Hepatocyte (in vitro differentiated cells): ENCODE data around the gene SLC6A11. TPM values are rescaled to one million over a fixed set of nuclear protein-coding genes. Genes with fewer than 3 reads are reported as not detected.

ENCODE experiments used
- DNase-seq: peaks from one replicate; pipeline ENCODE4 v3.0.0-alpha.2; 2016; ENCODE audit warnings: low spot score
- H2AFZ ChIP-seq: fragments of 200-600 bp; sonication (generic); 2 replicates; pipeline ENCODE4 v1.6.0; 2016; ENCODE audit warnings: antibody characterized with exemption, mild to moderate bottlenecking
- H3K27ac ChIP-seq: fragments of 200-600 bp; sonication (generic); 2 replicates; pipeline ENCODE4 v1.5.1; 2016; ENCODE audit warnings: mild to moderate bottlenecking
- H3K27me3 ChIP-seq: fragments of 200-600 bp; sonication (generic); 2 replicates; pipeline ENCODE4 v1.6.1; 2016
- H3K36me3 ChIP-seq: fragments of 200-600 bp; sonication (generic); replicated peaks from 2 replicates; pipeline ENCODE4 v1.5.1; 2016; ENCODE audit warnings: low read depth; ENCODE audit not compliant: insufficient read depth
- H3K4me1 ChIP-seq: fragments of 200-600 bp; sonication (generic); 2 replicates; pipeline ENCODE4 v1.5.1; 2016; ENCODE audit warnings: mild to moderate bottlenecking, moderate library complexity; ENCODE audit not compliant: insufficient read depth
- H3K4me2 ChIP-seq: fragments of 200-600 bp; sonication (generic); 2 replicates; pipeline ENCODE4 v1.6.0; 2016
- H3K4me3 ChIP-seq: fragments of 200-600 bp; sonication (generic); 2 replicates; pipeline ENCODE4 v1.5.1; 2016; ENCODE audit warnings: mild to moderate bottlenecking
- H3K79me2 ChIP-seq: fragments of 200-600 bp; sonication (generic); 2 replicates; pipeline ENCODE4 v1.6.0; 2017; ENCODE audit warnings: mild to moderate bottlenecking
- H3K9me2 ChIP-seq: fragments of 200-600 bp; sonication (generic); replicated peaks from 2 replicates; pipeline ENCODE4 v1.6.0; 2017; ENCODE audit warnings: mild to moderate bottlenecking; ENCODE audit not compliant: insufficient read depth
- H3K9me3 ChIP-seq: fragments of 200-600 bp; sonication (generic); 2 replicates; pipeline ENCODE4 v1.5.1; 2016; ENCODE audit warnings: low read depth, mild to moderate bottlenecking
- H4K20me1 ChIP-seq: fragments of 200-600 bp; sonication (generic); 2 replicates; pipeline ENCODE4 v1.6.0; 2016; ENCODE audit warnings: mild to moderate bottlenecking; ENCODE audit not compliant: insufficient read depth, poor library complexity, severe bottlenecking
- CTCF ChIP-seq: fragments of 200-600 bp; sonication (generic); IDR thresholded peaks from 2 replicates; pipeline ENCODE4 v1.5.1; 2016; ENCODE audit warnings: antibody characterized with exemption, mild to moderate bottlenecking; ENCODE audit not compliant: poor library complexity
- EZH2 ChIP-seq: fragments of 200-600 bp; sonication (generic); IDR thresholded peaks from 2 replicates; pipeline ENCODE4 v1.6.1; 2016; ENCODE audit warnings: antibody characterized with exemption, mild to moderate bottlenecking, borderline replicate concordance
- EZH2phosphoT487 ChIP-seq: fragments of 200-600 bp; sonication (generic); IDR thresholded peaks from one replicate; pipeline ENCODE4 v1.6.1; 2018; ENCODE audit warnings: antibody characterized with exemption, mild to moderate bottlenecking, low read depth, moderate library complexity; ENCODE audit not compliant: unreplicated experiment, severe bottlenecking
- WGBS: methylation state at CpG from one replicate; pipeline ENCODE4 v1.1.6; 2016; ENCODE audit warnings: low lambda C conversion rate; ENCODE audit errors: missing lambda C conversion rate; 5-methylcytosine and 5-hydroxymethylcytosine counted together
- polyA plus RNA-seq: library from polyadenylated mRNA; unstranded; fragments of >200 nt; fragmentation: Nextera tagmentation; extraction: Ambion mirVana; gene quantifications from 2 replicates; pipeline ENCODE4 v1.2.1, GENCODE V29; 2016
- total RNA-seq: library from RNA; depleted of rRNA; stranded (reverse); fragments of >200 nt; gene quantifications from 2 replicates; pipeline ENCODE4 v1.2.3, GENCODE V29; 2014

Gene SLC6A11
- total and polyA plus RNA-seq, 2 experiments from 2014 or later = 1.5 to 1.7 TPM

GRCh38 chr3:10930666-10931040 lies 114.6 kb downstream of the SLC6A11 start:
- H3K27ac ChIP-seq = no peak overlapping the region
- H3K27me3 ChIP-seq = no peaks in the 10 kb centered on the region
- no peak overlapping the region for H2AFZ ChIP-seq
- no peaks in the 10 kb centered on the region for H3K9me2 ChIP-seq
- no peaks in the 10 kb centered on the region for H3K4me1 ChIP-seq
- no peak overlapping the region for H3K4me2 ChIP-seq
- no peak for TF ChIP-seq EZH2phosphoT487
- TF ChIP-seq CTCF = no peak
- no peak for TF ChIP-seq EZH2
- no peaks in the 10 kb centered on the region for H4K20me1 ChIP-seq
- no peak for DNase-seq
- H3K36me3 ChIP-seq = no peaks in the 10 kb centered on the region
- H3K79me2 ChIP-seq = no peaks in the 10 kb centered on the region
- H3K9me3 ChIP-seq = no peaks in the 10 kb centered on the region
- no peak overlapping the region for H3K4me3 ChIP-seq
- WGBS = 80% methylated on average over 8 of the region's 8 CpGs

GRCh38 chr3:10932596-10932995 lies 116.6 kb downstream of the SLC6A11 start:
- no peaks in the 10 kb centered on the region for H4K20me1 ChIP-seq
- no peaks in the 10 kb centered on the region for H3K36me3 ChIP-seq
- no peak overlapping the region for H3K27ac ChIP-seq
- H3K9me3 ChIP-seq = no peaks in the 10 kb centered on the region
- no peaks in the 10 kb centered on the region for H3K27me3 ChIP-seq
- no peaks in the 10 kb centered on the region for H3K9me2 ChIP-seq
- TF ChIP-seq EZH2phosphoT487 = no peak
- TF ChIP-seq EZH2 = no peak
- no peak for TF ChIP-seq CTCF
- no peak overlapping the region for H3K4me2 ChIP-seq
- no peak overlapping the region for H2AFZ ChIP-seq
- no peak overlapping the region for H3K4me3 ChIP-seq
- DNase-seq = no peak
- no peaks in the 10 kb centered on the region for H3K4me1 ChIP-seq
- 76% methylated on average over 7 of the region's 7 CpGs for WGBS
- H3K79me2 ChIP-seq = no peaks in the 10 kb centered on the region

- DNase-seq = no peak
- no peaks in the 10 kb centered on the region for H3K27me3 ChIP-seq
- H3K4me3 ChIP-seq = no peak overlapping the region
- H4K20me1 ChIP-seq = no peaks in the 10 kb centered on the region
- no peak overlapping the region for H3K27ac ChIP-seq
- WGBS = 95% methylated on average over 8 of the region's 8 CpGs
- no peak overlapping the region for H2AFZ ChIP-seq
- H3K9me3 ChIP-seq = no peaks in the 10 kb centered on the region
- no peaks in the 10 kb centered on the region for H3K4me1 ChIP-seq
- no peaks in the 10 kb centered on the region for H3K36me3 ChIP-seq
- TF ChIP-seq EZH2phosphoT487 (no peak), CTCF (no peak), EZH2 (no peak)
- no peaks in the 10 kb centered on the region for H3K79me2 ChIP-seq
- no peaks in the 10 kb centered on the region for H3K9me2 ChIP-seq
- no peak overlapping the region for H3K4me2 ChIP-seq
Measured at GRCh38 chr3:10933021-10933420, 117.0 kb downstream of the SLC6A11 start.

DNA sequence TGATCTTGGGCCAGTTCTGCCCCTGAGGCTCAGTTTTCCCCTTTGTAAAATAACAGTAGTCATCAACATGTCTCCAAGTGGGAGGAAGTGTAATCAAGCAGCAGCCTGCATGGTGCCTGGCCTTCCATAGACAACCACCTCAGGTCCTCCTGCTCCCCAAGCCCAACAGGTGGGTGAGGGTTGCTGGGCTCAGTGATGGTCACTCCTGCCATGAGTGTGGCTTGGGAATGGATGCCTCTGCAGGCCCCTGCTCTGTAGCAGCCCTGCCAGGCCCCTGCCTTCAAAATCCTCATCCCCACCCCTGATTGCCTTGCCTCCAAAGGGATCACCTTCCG lies 117.4 kb downstream of the SLC6A11 start:
- H3K27ac ChIP-seq = no peak overlapping the region
- TF ChIP-seq EZH2phosphoT487 (no peak), EZH2 (no peak)
- H3K36me3 ChIP-seq = no peaks in the 10 kb centered on the region
- H3K4me3 ChIP-seq = no peak overlapping the region
- WGBS = 80% methylated on average over 1 of the region's 1 CpG
- H3K9me2 ChIP-seq = no peaks in the 10 kb centered on the region
- no peaks in the 10 kb centered on the region for H3K27me3 ChIP-seq
- H4K20me1 ChIP-seq = no peaks in the 10 kb centered on the region
- H3K4me2 ChIP-seq = no peak overlapping the region
- no peak overlapping the region for H2AFZ ChIP-seq
- no peak for DNase-seq
- H3K9me3 ChIP-seq = no peaks in the 10 kb centered on the region
- H3K79me2 ChIP-seq = no peaks in the 10 kb centered on the region
- H3K4me1 ChIP-seq = no peaks in the 10 kb centered on the region
